BJ (cell line): ENCODE data around the gene ZNF888. TPM values are rescaled to one million over a fixed set of nuclear protein-coding genes. Genes with fewer than 3 reads are reported as not detected.
"Not testable (repeated sequence)": the region's sequence is repeated elsewhere in the genome, so short reads cannot be mapped to it uniquely, and the experiment has no call there.

ENCODE experiments used
- CTCF ChIA-PET: fragments of 350-600 bp; formaldehyde crosslinking; extraction: SDS; loops from one replicate; lab custom pipeline; 2021; ENCODE audit warnings: antibody characterized with exemption, inconsistent platforms; lab: Yijun Ruan, JAX
- POLR2A ChIA-PET: fragments of 300-600 bp; sonication (Branson Sonifier 250); formaldehyde crosslinking; extraction: SDS; loops from one replicate; lab custom pipeline; 2021; ENCODE audit warnings: antibody characterized with exemption; lab: Charles Lee
- DNase-seq: peaks from one replicate; pipeline ENCODE4 v3.0.0-alpha.2; 2011; ENCODE audit warnings: low read depth
- H3K27me3 ChIP-seq: 2 replicates; pipeline ENCODE4 v1.6.0; 2011; ENCODE audit warnings: low read length; ENCODE audit not compliant: control insufficient read depth, insufficient read depth
- H3K36me3 ChIP-seq: 2 replicates; pipeline ENCODE4 v1.5.1; 2011; ENCODE audit warnings: low read length; ENCODE audit not compliant: control insufficient read depth, insufficient read depth
- H3K4me3 ChIP-seq: 2 replicates; pipeline ENCODE4 v1.5.1; 2011; ENCODE audit warnings: low read depth, mild to moderate bottlenecking, control low read depth, low read length
- polyA plus RNA-seq: library from polyadenylated mRNA; depleted of rRNA; stranded (reverse); fragments of >200 nt; gene quantifications from 2 replicates; pipeline ENCODE4 v1.2.3, GENCODE V29; 2011
- TF ChIP-seq, protein P1 (sequence below): IDR thresholded peaks from 2 replicates; pipeline ENCODE4 v1.5.1; 2011; ENCODE audit warnings: low read depth, mild to moderate bottlenecking, control low read depth, inconsistent platforms, low read length, moderate library complexity; ENCODE audit not compliant: insufficient read depth

The ZNF888 gene
- polyA plus RNA-seq, 1 experiment, result 1.1 TPM

DNA sequence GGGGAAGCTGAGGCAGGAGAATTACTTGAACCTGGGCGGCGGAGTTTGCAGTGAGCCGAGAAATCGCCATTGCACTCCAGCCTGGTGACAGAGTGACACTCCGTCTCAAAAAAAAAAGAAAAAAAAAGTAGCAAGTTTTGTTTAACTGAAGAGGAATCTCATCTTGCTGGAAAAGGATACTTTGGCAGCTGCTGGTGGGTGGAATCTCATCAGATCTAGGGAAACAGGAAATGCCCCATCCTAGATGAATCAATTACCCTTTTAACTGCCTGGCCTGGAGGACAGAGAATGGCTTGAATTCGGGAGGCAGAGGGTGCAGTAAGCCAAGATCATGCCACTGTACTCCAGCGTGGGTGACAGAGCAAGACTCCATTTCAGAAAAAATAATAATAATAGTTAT lies 34.2 kb downstream of the ZNF888 start:
- POLR2A ChIA-PET, result no interaction called here
- Histone ChIP-seq H3K27me3 (no peaks in the 10 kb centered on the region), H3K4me3 (no peak overlapping the region), H3K36me3 (peaks cover 12% of the 10 kb centered on the region)
- no peak for DNase-seq
- CTCF ChIA-PET, result no interaction called here
- TF ChIP-seq, protein P1, sequence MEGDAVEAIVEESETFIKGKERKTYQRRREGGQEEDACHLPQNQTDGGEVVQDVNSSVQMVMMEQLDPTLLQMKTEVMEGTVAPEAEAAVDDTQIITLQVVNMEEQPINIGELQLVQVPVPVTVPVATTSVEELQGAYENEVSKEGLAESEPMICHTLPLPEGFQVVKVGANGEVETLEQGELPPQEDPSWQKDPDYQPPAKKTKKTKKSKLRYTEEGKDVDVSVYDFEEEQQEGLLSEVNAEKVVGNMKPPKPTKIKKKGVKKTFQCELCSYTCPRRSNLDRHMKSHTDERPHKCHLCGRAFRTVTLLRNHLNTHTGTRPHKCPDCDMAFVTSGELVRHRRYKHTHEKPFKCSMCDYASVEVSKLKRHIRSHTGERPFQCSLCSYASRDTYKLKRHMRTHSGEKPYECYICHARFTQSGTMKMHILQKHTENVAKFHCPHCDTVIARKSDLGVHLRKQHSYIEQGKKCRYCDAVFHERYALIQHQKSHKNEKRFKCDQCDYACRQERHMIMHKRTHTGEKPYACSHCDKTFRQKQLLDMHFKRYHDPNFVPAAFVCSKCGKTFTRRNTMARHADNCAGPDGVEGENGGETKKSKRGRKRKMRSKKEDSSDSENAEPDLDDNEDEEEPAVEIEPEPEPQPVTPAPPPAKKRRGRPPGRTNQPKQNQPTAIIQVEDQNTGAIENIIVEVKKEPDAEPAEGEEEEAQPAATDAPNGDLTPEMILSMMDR, result no peak

GRCh38 chr19:52880895-52881389 lies 42.3 kb downstream of the ZNF888 start:
- H3K27me3 ChIP-seq, result no peaks in the 10 kb centered on the region
- H3K4me3 ChIP-seq, result no peak overlapping the region
- peaks cover 6% of the 10 kb centered on the region for H3K36me3 ChIP-seq
- no peak for DNase-seq
- CTCF ChIA-PET, result no interaction called here
- POLR2A ChIA-PET, result no interaction called here
- TF ChIP-seq, protein P1, result no peak

GRCh38 chr19:52872996-52873395 lies 50.2 kb downstream of the ZNF888 start:
- POLR2A ChIA-PET, H3K4me3 ChIP-seq, DNase-seq, H3K36me3 ChIP-seq, CTCF ChIA-PET, H3K27me3 ChIP-seq: not testable (repeated sequence)

DNA sequence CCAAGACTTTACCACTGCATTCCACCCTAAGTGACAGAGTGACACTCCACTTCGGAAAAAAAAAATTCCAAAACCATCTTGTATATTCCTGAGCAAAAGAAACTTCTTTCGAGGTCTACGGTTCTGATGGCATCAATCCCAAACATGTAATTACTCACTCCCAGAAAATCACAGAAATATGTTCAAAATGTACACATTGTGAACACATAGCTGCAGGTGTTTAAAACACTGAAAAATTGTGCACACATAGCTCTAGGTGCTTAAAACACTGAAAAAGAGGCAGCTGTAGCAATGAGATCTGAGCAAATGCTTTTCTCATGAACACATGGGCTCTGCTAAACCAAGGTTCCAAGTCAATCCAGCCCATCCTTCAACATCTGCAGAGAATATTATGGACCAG lies 51.8 kb downstream of the ZNF888 start:
- DNase-seq, result no peak
- H3K4me3 ChIP-seq, result no peak overlapping the region
- ChIA-PET POLR2A (no interaction called here), CTCF (no interaction called here)
- TF ChIP-seq, protein P1, result no peak
- no peaks in the 10 kb centered on the region for H3K27me3 ChIP-seq
- no peaks in the 10 kb centered on the region for H3K36me3 ChIP-seq

- H3K27me3 ChIP-seq, CTCF ChIA-PET: not testable (repeated sequence)
Observed at GRCh38 chr19:52868031-52868430, 55.2 kb downstream of the ZNF888 start.

DNA sequence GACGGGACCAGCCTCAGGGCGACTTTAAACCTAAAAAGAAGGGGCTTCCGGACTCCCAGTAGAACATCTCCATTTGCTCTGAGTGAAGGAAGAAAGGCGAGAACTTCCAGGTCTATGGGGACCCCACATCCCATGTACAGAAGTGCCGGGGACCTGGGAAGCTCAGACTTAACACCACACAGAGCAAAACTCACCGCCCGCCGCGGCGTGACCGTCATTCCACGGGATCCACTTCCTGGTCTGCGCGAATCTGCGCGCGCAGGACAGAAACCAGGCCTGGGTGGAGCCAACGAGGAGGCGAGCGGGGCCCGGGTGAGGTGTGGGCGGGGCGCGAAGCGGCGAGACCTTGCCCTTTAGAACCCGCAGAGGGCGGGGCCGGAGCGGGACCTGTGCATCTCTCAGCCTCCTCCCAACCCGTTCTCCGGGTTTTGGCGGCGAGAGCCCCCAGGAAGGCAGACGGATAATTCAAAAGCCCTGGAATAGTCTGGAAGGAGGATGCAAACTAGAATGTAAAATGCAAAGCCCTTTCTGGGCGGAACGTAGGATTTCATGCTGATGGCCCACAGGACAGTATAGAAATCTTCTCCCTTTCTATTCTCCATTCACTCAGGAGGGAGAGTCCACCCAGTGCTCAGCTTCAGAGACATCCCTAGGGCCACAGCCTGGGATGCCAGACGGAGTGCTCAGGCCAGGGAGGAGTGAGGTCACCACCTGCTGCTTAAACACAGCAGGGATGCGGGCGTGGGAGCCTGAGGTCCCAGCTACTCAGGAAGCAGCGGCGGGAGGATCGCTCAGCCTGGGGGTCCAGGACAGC lies 65.6 kb downstream of the ZNF888 start, which contains the start of gene ZNF468:
Gene ZNF468 (minus strand): TSS at position 242 of the 814 bp plus-strand sequence. CDS start 3,347 bp downstream, outside the sequence.
- DNase-seq, POLR2A ChIA-PET, H3K27me3 ChIP-seq, H3K36me3 ChIP-seq: not testable (repeated sequence)
- peak within 1 kb of the TSS; percentile 65 for H3K4me3 ChIP-seq
- CTCF ChIA-PET, result interaction anchor here (0.6 kb wide), 1 partner anchor 166 kb away, joined by 4 read pairs; no protein-coding TSS in a partner anchor

More at GRCh38 chr19:52868031-52868430, 55.2 kb downstream of the ZNF888 start:
- POLR2A ChIA-PET, H3K4me3 ChIP-seq, DNase-seq, H3K36me3 ChIP-seq: not testable (repeated sequence)

DNA sequence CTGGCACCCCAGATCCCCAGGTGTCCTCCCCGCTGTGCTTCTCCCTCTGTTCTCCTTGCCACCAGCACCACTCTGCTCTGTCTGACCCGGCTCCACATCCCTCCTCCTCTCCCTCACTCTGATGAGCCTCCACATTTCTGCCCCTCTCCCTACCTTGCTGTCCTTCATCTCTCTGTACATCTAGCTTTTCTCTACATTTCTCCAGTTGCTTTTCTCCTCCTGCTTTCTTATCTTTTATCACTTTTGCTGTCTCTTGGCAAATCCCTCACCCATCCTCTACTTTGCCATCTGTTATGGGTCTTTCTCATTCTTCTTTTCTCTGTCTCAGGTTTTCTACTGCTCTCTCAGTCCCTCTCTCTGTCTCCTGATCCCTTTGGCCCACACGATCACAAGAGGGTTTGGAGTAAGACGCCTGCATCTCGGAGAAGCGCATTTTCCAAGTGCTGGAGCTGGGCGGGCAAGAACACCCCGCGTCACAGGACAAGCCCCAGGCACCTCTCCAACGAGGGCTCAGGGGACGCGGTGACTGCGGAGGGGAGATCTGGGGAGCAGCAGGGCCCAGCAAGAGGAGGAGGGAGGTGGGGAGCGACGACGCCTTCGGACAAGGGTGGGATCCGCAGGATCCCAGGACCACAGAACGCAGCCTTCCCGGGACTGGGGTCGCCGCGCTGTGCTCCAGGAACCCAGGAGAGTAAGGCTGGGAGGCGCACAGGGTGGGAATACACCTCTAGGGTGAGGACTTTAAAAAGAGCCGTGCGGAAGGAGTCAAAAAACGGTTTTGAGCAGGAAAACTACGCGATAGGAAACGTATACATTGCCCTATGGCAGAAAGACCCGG lies 66.5 kb downstream of the ZNF888 start:
- CTCF ChIA-PET, result interaction anchor here (0.6 kb wide), 1 partner anchor 165 kb away, joined by 4 read pairs; no protein-coding TSS in a partner anchor
- H3K27me3 ChIP-seq, result not testable (repeated sequence)

More for the DNA sequence above, 66.5 kb downstream of the ZNF888 start:
- DNase-seq, POLR2A ChIA-PET, H3K36me3 ChIP-seq: not testable (repeated sequence)
- H3K4me3 ChIP-seq, result peak overlapping the region; percentile 65
